ENCODE data around the gene ARMC12. TPM values are rescaled to one million over a fixed set of nuclear protein-coding genes. Genes with fewer than 3 reads are reported as not detected.
A peak's percentile ranks its signal among the peaks of the same experiment; 100 is the strongest.

Gene ARMC12
- total and polyA plus RNA-seq, 11 donors: 0.19 to 0.72 (median 0.27) TPM; not detected in 6

DNA sequence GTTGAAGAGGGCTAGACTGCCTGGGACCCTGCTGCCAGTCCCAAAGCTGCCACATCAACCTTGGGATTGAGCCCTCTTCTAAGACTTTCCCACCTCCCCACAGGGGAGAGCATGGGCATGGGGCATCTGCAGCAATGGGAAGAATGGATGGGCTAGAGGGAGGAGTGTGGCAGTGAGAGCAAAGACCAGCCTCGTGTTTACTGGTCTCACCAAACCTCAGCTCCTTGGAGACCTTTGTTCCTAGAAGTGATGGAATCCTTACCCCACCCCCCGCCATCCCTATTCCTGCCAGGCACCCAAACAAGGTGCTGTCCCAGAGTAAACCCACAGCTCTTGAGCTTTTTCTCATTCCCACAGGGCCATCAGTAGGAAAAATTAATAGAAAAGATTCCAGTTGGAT, 20.0 kb upstream of the ARMC12 start:
- TF ChIP-seq, protein P1, sequence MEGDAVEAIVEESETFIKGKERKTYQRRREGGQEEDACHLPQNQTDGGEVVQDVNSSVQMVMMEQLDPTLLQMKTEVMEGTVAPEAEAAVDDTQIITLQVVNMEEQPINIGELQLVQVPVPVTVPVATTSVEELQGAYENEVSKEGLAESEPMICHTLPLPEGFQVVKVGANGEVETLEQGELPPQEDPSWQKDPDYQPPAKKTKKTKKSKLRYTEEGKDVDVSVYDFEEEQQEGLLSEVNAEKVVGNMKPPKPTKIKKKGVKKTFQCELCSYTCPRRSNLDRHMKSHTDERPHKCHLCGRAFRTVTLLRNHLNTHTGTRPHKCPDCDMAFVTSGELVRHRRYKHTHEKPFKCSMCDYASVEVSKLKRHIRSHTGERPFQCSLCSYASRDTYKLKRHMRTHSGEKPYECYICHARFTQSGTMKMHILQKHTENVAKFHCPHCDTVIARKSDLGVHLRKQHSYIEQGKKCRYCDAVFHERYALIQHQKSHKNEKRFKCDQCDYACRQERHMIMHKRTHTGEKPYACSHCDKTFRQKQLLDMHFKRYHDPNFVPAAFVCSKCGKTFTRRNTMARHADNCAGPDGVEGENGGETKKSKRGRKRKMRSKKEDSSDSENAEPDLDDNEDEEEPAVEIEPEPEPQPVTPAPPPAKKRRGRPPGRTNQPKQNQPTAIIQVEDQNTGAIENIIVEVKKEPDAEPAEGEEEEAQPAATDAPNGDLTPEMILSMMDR (IDR thresholded peaks at IDR 0.05): no peak
- TF ChIP-seq POLR2A (IDR thresholded peaks at IDR 0.05): no peak
- no peaks in the 10 kb centered on the region for H3K9me3 ChIP-seq

DNA sequence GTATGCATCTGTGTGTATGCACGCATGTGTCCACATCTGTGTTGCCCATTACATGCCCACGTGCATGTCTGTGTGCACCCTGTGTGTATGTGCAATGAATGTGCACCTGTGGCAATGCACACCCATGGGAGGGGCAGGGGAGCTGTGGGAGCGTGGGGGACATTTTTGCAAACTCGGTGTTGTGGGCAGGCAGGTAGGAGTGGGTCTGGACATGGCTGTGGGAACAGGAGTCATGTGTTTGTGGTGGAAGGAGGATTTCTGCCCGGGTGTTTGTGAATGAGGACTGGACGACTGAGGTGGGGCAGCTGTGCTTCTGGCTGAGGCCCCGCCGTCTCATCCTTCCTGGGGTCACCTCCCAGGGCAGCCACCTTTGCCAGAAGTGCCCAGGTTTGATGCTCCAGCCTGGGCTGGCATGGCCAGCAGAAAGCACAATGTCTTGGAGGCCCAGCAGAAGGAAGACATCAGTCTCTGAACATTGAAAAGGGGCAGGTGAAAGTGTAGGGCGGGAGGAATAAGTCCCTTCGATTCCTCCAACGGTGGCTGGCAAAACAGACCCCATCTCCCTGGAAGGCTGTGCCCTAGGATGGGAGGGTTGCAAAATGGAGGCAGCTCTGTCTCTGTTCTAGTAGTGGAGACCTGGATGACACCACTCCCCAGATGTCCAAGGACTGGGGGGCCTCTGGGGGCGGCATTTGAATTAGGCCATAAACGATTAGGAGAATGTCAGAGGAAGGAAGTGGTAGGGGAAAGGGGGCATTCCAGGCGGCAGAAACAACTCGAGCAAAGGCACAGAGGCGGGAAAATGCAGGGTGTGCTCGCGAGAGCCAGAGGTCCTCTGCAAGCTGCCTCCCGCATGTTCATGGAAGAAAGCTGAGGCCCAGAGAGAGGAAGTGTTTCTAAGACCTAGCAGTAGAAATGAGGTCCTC, 19.1 kb upstream of the ARMC12 start:
- no peak overlapping the region for H3K4me3 ChIP-seq
- H3K27ac ChIP-seq: peak overlapping the region in 3 of 12 donors; percentile 82 to 100 (median 95)
- no peak for TF ChIP-seq POLR2A (IDR thresholded peaks at IDR 0.05)
- TF ChIP-seq, protein P1 (IDR thresholded peaks at IDR 0.05): no peak
- intact Hi-C loops (cut with DNase I): no loop called here
- peaks cover 18 to 57% (median 33%) of the 10 kb centered on the region in 12 donors for H3K4me1 ChIP-seq
- no peaks in the 10 kb centered on the region for H3K36me3 ChIP-seq
- 80 to 82% (median 81%) methylated on average over 14 to 19 of the region's 19 CpGs for WGBS, 4 donors
- DNase-seq (no peak), ATAC-seq (no peak)
- no peaks in the 10 kb centered on the region for H3K9me3 ChIP-seq
- H3K27me3 ChIP-seq: no peaks in the 10 kb centered on the region

More for the DNA sequence above, 20.0 kb upstream of the ARMC12 start:
- H3K36me3 ChIP-seq: no peaks in the 10 kb centered on the region
- DNase-seq: no peak
- H3K4me1 ChIP-seq: peaks cover 18 to 48% (median 25%) of the 10 kb centered on the region in 12 donors
- H3K27ac ChIP-seq: no peak overlapping the region
- no peaks in the 10 kb centered on the region for H3K27me3 ChIP-seq
- intact Hi-C loops (cut with DNase I): no loop called here
- no peak for ATAC-seq
- WGBS, 4 donors: 82 to 94% (median 85%) methylated on average over 2 of the region's 2 CpGs
- H3K4me3 ChIP-seq: no peak overlapping the region

DNA sequence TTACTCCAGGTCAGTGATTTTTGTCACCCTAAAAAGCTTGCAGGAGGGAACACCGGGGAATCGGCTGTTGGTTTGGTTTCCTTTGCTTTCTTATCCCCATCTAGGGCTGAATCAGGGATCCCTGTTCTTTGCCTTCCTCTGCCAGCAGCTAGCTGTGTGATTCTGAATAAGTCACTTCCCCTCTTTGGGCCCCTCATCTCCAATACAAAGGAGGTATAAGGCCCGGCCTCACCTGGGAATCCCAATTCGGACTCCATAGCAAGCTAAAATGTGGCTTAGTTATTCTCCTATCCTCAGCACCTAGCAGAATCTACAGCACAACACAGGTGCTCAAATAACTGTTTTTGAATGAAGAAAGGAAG, 18.5 kb upstream of the ARMC12 start:
- TF ChIP-seq, protein P1 (IDR thresholded peaks at IDR 0.05): no peak
- TF ChIP-seq POLR2A (IDR thresholded peaks at IDR 0.05): no peak
- Histone ChIP-seq H3K9me3 (no peaks in the 10 kb centered on the region), H3K27me3 (no peaks in the 10 kb centered on the region), H3K4me3 (no peak overlapping the region), H3K36me3 (no peaks in the 10 kb centered on the region), H3K4me1 (peaks cover 18 to 62% (median 33%) of the 10 kb centered on the region in 12 donors), H3K27ac (peak overlapping the region in 9 of 12 donors; percentile 67 to 100 (median 82))
- intact Hi-C loops (cut with DNase I): no loop called here
- ATAC-seq (no peak), DNase-seq (no peak)
- 84 to 95% (median 93%) methylated on average over 4 of the region's 4 CpGs for WGBS, 4 donors

DNA sequence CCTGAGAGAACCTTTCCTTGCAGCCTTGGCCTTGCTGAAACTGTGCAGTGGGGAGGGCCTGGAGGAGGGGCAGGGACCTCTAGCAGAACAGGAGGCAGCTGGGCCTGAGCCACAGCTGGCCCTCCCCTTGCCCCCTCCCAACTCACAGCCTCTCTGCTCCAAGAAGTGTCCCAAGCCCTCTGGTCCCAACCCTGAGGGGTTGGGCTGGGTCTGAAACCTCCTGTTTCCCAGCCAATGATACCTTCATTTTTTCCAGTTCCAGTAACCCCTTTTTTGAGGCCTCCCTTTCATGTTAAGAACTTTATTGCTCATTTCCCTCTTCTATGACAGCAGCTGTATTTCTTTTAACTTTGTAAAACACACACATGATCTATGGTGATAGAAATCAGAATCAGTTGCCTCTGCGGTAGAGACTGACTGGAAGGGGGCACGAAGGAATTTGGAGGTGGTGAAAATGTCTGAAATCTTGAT, 17.9 kb upstream of the ARMC12 start:
- ATAC-seq: peak in 1 of 4 donors; percentile 16

More for the DNA sequence above, 17.9 kb upstream of the ARMC12 start:
- intact Hi-C loops (cut with DNase I): no loop called here
- Histone ChIP-seq H3K27me3 (no peaks in the 10 kb centered on the region), H3K36me3 (no peaks in the 10 kb centered on the region), H3K4me3 (no peak overlapping the region), H3K4me1 (peaks cover 18 to 68% (median 33%) of the 10 kb centered on the region in 12 donors), H3K27ac (peak overlapping the region; percentile 67 to 100 (median 82)), H3K9me3 (no peaks in the 10 kb centered on the region)
- TF ChIP-seq, protein P1 (IDR thresholded peaks at IDR 0.05): no peak
- TF ChIP-seq POLR2A (IDR thresholded peaks at IDR 0.05): no peak
- 71 to 84% (median 79%) methylated on average over 2 of the region's 2 CpGs for WGBS, 4 donors
- DNase-seq: peak in 1 of 5 donors; percentile 33

Measured in heart left ventricle (tissue), 16 donors.